Measurements from ENCODE around the gene PARD3B.

Gene PARD3B

DNA sequence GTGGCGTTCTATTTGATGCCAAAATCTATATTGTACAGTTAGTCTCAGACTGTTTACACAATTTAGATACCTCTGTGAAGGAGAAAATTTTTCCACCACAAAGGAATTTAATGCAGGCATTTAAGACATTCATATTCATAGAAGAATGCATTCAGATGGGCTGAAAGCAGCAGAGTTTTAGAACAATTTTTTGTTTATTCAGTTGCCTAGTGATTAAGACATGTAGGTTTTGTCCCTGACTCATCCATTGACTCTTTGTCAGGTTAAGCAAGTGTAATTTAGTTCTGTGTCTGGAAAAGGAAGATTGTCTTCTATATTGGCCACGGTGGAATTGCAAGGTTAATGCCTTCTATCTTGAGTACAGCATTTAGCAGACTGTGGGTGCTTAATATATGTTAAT lies 515.0 kb downstream of the PARD3B start:
- no peaks in the 10 kb centered on the region for H3K79me2 ChIP-seq (ENCODE audit: insufficient read depth, low read length)
- no peak overlapping the region for H2AFZ ChIP-seq (ENCODE audit: low read depth, low read length, severe bottlenecking)
- no peaks in the 10 kb centered on the region for H3K27me3 ChIP-seq (ENCODE audit: low read length)
- no peak overlapping the region for H3K4me3 ChIP-seq (ENCODE audit: insufficient read depth, low read length, poor library complexity, severe bottlenecking)
- no peaks in the 10 kb centered on the region for H3K36me3 ChIP-seq (ENCODE audit: low read length)
- H3K9me2 ChIP-seq (replicated peaks; ENCODE audit: insufficient read depth, low read length) = no peaks in the 10 kb centered on the region
- H3K27ac ChIP-seq (ENCODE audit: low read depth, low read length) = no peak overlapping the region
- H3F3A ChIP-seq (ENCODE audit: insufficient read depth) = no peaks in the 10 kb centered on the region
- TF ChIP-seq CTCF (IDR thresholded peaks at IDR 0.05; ENCODE audit: insufficient read depth, low read length, poor library complexity, severe bottlenecking) = no peak
- no peak for TF ChIP-seq EZH2phosphoT487 (conservative IDR thresholded peaks at IDR 0.05; ENCODE audit: low read length)
- no peaks in the 10 kb centered on the region for H4K20me1 ChIP-seq (ENCODE audit: low read depth, low read length)
- H3K9ac ChIP-seq (ENCODE audit: low read length) = no peak overlapping the region
- no peak overlapping the region for H3K4me2 ChIP-seq (ENCODE audit: low read depth, low read length, poor library complexity, severe bottlenecking)
- H3K9me3 ChIP-seq (ENCODE audit: insufficient read depth, low read length) = no peaks in the 10 kb centered on the region

DNA sequence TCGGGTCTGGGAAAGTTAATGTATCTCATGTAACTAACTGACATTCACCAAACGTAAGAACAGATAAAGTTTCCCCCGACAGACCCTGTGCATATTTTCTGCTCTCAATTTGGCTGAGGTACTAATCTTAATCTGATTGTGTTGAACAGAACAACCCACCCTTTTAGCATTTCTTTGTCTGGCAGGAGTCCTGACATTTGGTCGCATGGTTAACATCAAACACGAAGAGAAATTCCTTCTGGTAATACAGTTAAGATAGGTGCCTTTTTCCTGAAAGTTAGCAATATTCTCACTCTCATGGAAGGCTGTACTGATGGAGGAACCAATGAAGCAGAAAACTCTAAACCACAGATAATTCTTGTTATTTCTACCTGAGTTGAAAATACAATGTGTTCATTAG lies 520.8 kb downstream of the PARD3B start:
- H3K9me2 ChIP-seq (replicated peaks; ENCODE audit: insufficient read depth, low read length) = no peaks in the 10 kb centered on the region
- TF ChIP-seq CTCF (IDR thresholded peaks at IDR 0.05; ENCODE audit: insufficient read depth, low read length, poor library complexity, severe bottlenecking) (no peak), EZH2phosphoT487 (conservative IDR thresholded peaks at IDR 0.05; ENCODE audit: low read length) (no peak)
- H3K27me3 ChIP-seq (ENCODE audit: low read length) = no peaks in the 10 kb centered on the region
- H3F3A ChIP-seq (ENCODE audit: insufficient read depth) = no peaks in the 10 kb centered on the region
- no peak overlapping the region for H3K27ac ChIP-seq (ENCODE audit: low read depth, low read length)
- no peaks in the 10 kb centered on the region for H3K36me3 ChIP-seq (ENCODE audit: low read length)
- H3K79me2 ChIP-seq (ENCODE audit: insufficient read depth, low read length) = no peaks in the 10 kb centered on the region
- H2AFZ ChIP-seq (ENCODE audit: low read depth, low read length, severe bottlenecking) = no peak overlapping the region
- H3K4me2 ChIP-seq (ENCODE audit: low read depth, low read length, poor library complexity, severe bottlenecking) = no peak overlapping the region
- no peaks in the 10 kb centered on the region for H4K20me1 ChIP-seq (ENCODE audit: low read depth, low read length)
- no peak overlapping the region for H3K4me3 ChIP-seq (ENCODE audit: insufficient read depth, low read length, poor library complexity, severe bottlenecking)
- no peak overlapping the region for H3K9ac ChIP-seq (ENCODE audit: low read length)
- no peaks in the 10 kb centered on the region for H3K9me3 ChIP-seq (ENCODE audit: insufficient read depth, low read length)

GRCh38 chr2:205069928-205070327 lies 524.7 kb downstream of the PARD3B start:
- no peak overlapping the region for H3K27ac ChIP-seq (ENCODE audit: low read depth, low read length)
- H3K79me2 ChIP-seq (ENCODE audit: insufficient read depth, low read length) = no peaks in the 10 kb centered on the region
- H3K36me3 ChIP-seq (ENCODE audit: low read length) = no peaks in the 10 kb centered on the region
- TF ChIP-seq EZH2phosphoT487 (conservative IDR thresholded peaks at IDR 0.05; ENCODE audit: low read length) = no peak
- H3K9me3 ChIP-seq (ENCODE audit: insufficient read depth, low read length) = no peaks in the 10 kb centered on the region
- no peaks in the 10 kb centered on the region for H4K20me1 ChIP-seq (ENCODE audit: low read depth, low read length)
- H3K4me3 ChIP-seq (ENCODE audit: insufficient read depth, low read length, poor library complexity, severe bottlenecking) = no peak overlapping the region
- no peaks in the 10 kb centered on the region for H3K27me3 ChIP-seq (ENCODE audit: low read length)
- no peaks in the 10 kb centered on the region for H3F3A ChIP-seq (ENCODE audit: insufficient read depth)
- H3K9me2 ChIP-seq (replicated peaks; ENCODE audit: insufficient read depth, low read length) = no peaks in the 10 kb centered on the region
- H3K9ac ChIP-seq (ENCODE audit: low read length) = no peak overlapping the region
- no peak overlapping the region for H2AFZ ChIP-seq (ENCODE audit: low read depth, low read length, severe bottlenecking)
- no peak overlapping the region for H3K4me2 ChIP-seq (ENCODE audit: low read depth, low read length, poor library complexity, severe bottlenecking)

GRCh38 chr2:205070889-205071288 lies 525.6 kb downstream of the PARD3B start:
- Histone ChIP-seq H3K36me3 (ENCODE audit: low read length) (no peaks in the 10 kb centered on the region), H3K27me3 (ENCODE audit: low read length) (no peaks in the 10 kb centered on the region), H2AFZ (ENCODE audit: low read depth, low read length, severe bottlenecking) (no peak overlapping the region), H3K9me3 (ENCODE audit: insufficient read depth, low read length) (no peaks in the 10 kb centered on the region), H3K4me2 (ENCODE audit: low read depth, low read length, poor library complexity, severe bottlenecking) (no peak overlapping the region), H3K79me2 (ENCODE audit: insufficient read depth, low read length) (no peaks in the 10 kb centered on the region), H3K9ac (ENCODE audit: low read length) (no peak overlapping the region), H3K9me2 (replicated peaks; ENCODE audit: insufficient read depth, low read length) (no peaks in the 10 kb centered on the region), H3K4me3 (ENCODE audit: insufficient read depth, low read length, poor library complexity, severe bottlenecking) (no peak overlapping the region), H3K27ac (ENCODE audit: low read depth, low read length) (no peak overlapping the region), H4K20me1 (ENCODE audit: low read depth, low read length) (no peaks in the 10 kb centered on the region), H3F3A (ENCODE audit: insufficient read depth) (no peaks in the 10 kb centered on the region)
- no peak for TF ChIP-seq CTCF (IDR thresholded peaks at IDR 0.05; ENCODE audit: insufficient read depth, low read length, poor library complexity, severe bottlenecking)
- TF ChIP-seq EZH2phosphoT487 (conservative IDR thresholded peaks at IDR 0.05; ENCODE audit: low read length) = no peak

Data from SU-DHL-6 (cell line).